HG02798 (cell line): Measurements from ENCODE around the gene CDHR3.

Experiments used
- ATAC-seq: cut with Tn5 transposase; IDR thresholded peaks from one replicate; pipeline ENCODE4 v1.9.1; 2021; ENCODE audit warnings: mild to moderate bottlenecking; ENCODE audit not compliant: unreplicated experiment, poor library complexity

The CDHR3 gene, protein sequence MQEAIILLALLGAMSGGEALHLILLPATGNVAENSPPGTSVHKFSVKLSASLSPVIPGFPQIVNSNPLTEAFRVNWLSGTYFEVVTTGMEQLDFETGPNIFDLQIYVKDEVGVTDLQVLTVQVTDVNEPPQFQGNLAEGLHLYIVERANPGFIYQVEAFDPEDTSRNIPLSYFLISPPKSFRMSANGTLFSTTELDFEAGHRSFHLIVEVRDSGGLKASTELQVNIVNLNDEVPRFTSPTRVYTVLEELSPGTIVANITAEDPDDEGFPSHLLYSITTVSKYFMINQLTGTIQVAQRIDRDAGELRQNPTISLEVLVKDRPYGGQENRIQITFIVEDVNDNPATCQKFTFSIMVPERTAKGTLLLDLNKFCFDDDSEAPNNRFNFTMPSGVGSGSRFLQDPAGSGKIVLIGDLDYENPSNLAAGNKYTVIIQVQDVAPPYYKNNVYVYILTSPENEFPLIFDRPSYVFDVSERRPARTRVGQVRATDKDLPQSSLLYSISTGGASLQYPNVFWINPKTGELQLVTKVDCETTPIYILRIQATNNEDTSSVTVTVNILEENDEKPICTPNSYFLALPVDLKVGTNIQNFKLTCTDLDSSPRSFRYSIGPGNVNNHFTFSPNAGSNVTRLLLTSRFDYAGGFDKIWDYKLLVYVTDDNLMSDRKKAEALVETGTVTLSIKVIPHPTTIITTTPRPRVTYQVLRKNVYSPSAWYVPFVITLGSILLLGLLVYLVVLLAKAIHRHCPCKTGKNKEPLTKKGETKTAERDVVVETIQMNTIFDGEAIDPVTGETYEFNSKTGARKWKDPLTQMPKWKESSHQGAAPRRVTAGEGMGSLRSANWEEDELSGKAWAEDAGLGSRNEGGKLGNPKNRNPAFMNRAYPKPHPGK

DNA sequence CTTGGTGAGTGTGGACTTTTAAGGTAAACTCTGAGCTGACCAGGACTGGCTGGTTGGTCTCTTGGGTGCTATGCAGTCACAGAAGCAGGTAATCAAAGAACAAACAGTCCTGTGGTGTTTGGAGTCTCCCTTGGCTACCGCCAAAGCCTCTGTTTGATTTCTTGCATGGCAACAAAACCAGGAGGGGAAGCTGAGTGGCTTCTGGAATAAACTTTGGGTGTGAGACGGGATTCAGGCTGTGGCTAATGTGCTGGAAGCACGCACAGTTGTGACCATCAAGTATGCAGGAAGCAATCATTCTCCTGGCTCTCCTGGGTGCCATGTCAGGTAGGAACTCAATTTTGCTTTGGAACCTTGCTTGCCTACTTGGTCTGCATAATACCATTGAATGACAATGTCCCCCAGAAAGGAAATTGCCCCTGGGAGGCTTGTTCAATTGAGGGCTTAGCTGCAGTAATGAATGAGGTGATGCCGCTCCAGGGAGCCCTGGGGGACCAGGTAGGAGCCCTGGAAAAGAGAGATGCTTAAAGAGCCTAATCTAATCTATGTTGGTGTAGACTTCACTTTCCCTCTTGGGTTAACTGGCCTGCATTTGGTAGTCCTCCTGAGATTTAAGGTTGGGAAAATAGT lies at the start of gene CDHR3:
TSS of gene CDHR3 (plus strand) at position 227 of the 630 bp plus-strand sequence. CDS start at position 282, 55 bp downstream.
- ATAC-seq: no peak

DNA sequence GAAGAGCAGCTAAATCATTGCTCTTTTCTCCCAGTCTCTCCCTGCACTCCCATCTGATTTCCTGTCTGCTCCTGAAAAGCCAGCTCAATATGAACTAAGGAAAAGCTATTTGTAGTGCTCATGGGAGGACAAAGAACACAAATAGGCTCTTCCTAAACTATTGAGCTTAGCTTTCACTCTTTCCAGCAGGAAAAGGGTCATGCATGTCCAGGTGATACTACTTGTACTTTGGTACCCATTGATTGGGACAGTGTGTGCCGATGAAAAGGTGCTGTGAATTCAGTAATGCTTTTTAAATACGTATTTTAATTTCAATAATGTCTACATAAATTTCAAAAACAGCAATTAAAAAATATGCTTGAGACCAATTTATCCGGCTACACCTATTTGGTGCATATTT lies 49.1 kb upstream of the CDHR3 start:
- ATAC-seq: no peak

DNA sequence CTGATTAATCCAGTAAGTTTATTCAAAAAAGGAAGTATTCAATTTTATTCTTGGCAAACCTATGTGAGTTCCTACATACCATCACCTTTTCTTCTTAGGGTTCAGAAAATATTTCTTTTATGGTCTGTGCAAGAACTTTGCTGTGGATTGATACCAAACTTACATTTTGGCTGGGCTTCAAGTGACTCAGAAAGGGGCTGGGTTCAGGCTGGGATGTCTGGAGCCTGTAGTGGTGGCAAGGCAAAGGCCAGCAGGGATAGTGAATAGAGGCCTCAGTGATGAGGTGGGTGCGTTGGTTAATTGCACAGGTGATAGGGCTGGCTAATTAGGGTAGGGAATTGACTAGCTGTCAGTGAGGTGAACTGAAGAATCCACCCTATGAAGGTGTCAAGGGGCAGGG lies 46.5 kb upstream of the CDHR3 start:
- no peak for ATAC-seq

DNA sequence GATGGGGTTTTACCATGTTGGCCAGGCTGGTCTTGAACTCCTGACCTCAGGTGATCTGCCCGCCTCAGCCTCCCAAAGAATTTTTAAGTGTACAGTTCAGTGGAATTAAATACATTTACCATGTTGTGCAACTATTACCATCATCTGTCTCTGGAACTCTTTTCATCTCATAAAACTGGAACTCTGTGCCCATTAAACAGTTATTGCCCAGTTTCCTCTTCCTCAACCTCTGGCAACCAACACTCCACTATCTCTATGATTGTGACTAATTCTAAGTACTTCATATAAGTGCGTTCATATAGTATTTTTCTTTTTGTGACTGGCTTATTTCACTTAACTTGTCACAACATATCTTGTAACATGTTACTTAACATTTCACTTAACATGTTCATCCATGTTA lies 45.4 kb upstream of the CDHR3 start:
- no peak for ATAC-seq

DNA sequence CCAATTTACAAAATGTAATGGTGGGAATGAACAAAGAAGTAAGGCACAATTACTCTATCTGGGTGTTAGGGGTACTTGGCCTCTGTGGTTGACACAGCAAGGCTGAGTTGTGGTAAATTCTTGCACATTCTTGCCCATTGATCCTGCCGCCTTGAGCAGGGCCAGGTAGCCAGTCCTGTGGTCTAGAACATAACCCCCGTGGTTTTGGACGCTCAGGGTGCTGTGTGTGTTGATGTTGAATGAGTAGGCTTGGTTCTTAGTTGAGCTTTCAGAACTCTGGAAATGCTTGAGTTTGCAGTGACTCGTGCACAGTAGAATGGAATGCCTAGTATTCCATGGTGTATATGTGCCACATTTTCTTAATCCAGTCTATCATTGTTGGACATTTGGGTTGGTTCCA lies 42.3 kb upstream of the CDHR3 start:
- ATAC-seq: no peak

DNA sequence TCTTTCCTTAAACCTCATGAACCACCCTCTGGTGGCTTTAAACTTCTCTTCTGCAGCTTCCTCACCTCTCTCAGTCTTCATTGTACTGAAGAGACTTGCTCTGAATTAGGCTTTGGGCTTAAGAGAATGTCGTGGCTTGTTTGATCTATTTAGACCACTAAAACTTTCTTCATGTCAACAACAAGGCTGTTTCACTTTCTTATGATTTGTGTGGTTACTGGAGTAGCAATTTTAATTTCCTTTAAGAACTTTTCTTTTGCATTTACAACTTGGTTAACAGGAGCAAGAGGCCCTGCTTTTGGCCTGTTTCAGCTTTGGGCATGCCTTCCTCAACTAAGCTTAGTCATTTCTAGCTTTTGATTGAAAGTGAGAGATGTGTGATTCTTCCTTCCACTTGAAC lies 38.1 kb upstream of the CDHR3 start:
- ATAC-seq: no peak

DNA sequence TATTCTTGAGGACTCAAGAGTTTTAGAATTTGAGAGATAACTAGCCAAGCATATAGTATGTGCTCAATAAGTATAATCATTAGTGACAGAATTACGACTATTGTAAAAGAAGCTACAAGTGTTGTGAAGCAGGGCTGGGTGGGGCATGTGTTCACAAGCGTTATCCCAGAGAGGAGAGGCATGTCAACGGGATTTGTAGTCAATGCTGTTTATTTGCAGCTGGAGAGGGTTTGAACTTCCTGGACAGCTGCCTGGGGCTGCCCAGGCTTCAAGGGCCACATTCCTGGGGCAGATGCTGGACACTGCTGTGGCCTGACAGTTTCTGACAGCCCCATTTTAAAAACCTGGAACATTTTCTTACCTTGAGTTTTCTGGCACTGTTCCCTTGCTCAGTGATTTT lies 36.9 kb upstream of the CDHR3 start:
- ATAC-seq: no peak

DNA sequence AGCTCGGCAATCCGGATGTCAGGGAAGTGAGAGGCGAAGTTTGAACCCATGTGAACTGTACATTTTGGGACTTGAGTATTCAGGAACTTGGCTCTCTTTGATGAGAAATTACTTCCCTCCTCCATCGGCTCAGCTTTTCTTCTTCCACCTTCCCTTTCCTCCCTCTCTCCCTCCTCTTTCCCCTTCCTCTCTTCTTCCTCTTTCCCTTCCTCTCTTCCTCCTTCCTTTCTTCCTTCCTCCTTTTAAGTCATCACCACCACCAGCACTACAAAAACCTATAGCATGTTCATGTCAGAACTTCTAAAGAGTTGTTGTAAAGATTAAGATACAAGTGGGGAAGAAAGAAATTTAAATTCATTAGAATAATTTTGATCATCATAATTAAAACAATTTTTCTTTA lies 31.9 kb upstream of the CDHR3 start:
- ATAC-seq: no peak

DNA sequence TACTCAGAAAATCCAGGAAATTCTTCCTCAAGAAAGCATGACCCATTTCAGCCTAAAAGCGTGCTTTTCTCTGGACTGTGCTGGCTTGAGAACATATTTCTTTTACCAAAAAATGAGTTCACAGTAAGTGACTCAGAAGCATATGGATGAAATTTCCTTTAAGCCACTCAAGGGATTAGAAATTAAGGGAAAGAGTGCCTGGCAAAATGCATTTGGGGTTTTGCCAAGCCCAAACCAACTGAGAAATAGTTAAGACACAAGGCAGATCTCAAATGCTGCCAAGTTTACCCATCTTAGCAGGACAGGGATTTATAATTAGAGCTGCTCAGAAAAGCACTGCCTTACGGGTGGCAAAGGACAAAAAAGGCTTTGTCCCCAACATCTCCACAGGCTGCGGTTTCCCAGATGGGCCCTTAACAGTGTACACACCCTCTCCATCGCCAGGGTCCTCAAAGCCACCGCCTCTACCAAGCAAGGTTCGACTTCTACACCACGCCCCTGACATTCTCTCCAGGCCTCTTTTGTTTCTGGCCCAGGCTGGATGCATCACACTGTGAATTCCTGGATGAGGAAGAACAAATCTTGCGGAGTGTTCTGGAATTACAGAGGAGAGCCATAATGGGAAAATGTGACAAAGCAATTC lies 30.1 kb upstream of the CDHR3 start:
- no peak for ATAC-seq

DNA sequence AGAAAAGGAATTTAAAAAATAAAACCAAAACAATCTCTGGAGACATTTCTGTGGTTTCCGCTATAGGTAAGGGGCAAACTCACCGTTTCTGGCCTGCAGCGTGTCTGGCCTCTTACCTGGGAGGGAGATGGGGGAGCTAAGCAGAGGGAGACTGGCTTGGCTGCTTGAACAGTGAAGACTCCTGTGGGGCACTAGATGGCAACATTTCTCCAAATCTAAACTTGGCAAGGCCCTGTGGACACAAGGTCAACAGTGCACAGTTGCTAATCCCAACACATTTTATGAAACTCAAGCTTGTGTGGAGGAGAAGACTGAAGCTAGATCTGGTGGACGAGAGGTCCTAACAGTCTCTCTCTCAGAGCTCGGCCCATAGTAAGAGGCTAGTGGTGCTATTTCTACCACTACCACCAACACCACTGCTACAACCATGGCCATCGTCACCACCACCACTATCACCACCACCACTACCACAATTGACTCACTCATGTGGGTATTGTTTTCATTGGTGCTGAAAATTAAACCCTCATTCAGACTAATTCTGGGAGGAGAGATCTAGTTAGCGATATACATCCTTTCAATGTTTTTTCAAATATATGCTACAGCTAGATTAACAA lies 28.4 kb upstream of the CDHR3 start:
- ATAC-seq: no peak

DNA sequence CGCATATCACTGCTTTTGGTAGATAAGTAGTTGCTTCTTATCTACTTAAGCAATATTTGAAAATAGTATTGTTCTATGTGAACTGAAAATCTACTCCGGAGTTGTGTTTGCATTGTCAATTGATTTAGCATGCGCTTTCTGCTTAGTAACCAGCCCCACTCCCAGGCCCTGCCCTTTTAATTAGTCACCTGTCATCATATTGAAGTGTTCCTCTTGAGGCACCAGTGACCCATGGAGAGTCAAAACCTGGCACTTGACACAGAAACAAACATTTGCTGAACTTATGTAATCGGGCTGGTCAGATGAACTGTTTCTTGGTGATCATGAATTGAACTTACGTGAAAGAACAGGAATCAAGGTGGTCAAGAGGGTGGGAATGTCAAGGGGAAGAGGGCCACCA lies 27.8 kb upstream of the CDHR3 start:
- ATAC-seq: no peak

DNA sequence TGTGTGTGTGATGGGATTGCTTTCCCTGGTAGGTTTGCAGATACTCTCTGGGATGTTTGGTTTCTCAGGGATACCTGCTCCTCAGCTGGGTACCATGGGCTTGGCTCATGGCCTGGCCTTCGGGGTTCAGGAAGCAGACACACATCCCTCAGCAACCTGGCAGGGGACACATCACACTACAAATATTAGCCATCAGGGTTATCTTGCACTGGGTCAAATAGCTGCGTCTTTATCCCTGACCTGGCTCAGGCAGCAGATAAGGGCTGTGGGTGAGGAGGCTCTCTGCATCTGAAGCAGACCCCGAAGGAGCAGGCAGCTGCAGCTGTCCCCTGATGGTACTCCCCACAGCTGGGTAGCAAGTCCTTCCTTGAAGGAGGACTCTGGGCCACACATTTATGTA lies 25.7 kb upstream of the CDHR3 start:
- ATAC-seq: no peak

DNA sequence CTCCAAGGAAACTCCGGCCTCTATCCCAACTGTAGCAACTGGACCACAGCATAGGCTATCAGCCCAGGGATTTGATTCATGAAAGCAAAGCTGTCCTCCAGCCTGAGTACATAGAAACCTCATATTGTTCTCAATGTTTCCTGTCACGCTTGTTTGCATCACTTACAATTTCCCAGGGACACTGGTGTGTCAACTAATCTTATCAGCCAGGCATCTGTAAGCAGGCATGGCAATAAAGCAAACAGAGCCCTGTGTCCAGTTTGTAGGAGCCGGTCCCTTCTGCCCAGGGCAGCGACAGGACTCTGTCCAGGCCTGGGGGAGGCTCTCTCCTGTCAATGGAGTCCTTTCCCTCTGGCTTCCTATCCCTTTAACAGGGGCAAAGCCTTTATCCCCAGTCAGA lies 23.0 kb upstream of the CDHR3 start:
- ATAC-seq: no peak

DNA sequence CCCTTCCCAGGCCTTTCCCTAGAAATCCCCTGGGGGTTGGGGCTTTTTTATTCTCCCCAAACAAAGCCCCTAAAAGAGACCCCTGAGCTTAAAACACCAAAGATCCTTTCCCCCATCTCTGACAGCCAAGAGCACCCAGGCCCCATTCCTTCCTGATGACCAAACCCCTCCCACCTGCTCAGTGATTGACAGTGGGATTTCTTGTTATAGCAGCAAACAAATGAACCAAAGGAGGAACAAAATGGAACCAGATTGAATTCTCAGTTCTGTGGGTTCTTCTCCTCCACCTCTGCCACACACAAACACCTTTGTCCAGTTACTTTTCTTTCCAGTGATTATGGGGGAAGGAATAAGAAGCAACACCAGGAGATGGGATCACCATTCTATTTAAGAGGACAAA lies 21.5 kb upstream of the CDHR3 start:
- ATAC-seq: no peak

DNA sequence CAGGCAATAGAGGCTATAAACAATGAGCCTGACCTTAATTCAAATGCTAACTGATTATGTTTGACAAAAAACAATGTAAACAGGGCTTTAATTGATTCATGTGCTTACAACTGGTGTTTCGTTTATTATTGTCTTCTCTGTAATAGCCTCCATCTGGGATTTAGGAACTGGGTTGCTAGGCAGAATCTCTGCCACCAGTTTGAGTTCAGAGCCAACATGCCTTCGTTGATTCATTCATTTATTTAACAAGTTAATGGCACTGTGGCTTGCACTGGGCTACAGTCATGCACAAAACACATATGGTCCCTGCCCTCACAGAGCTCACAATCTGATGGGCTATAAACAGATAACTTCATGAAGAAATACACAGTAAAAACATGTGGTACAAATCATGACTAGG lies 19.6 kb upstream of the CDHR3 start:
- ATAC-seq: no peak

DNA sequence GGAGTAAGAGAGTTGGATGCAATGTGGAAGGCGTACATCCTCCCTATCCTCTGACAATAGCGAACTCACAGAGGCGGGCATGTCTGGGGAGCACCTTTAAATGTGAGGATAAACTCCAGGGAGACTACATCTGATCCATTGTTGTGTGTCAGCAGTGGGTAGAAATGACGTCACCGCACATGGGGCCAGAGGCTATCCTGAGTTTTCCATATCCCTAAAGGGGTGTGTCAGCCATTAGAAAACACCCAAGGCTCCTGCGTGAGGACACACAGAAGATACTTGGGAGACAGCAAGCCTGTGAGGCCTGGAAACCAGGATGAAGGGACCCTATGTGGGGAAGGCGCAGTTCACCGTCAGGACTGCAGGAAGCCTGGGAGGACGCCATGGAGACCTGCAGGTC lies 17.2 kb upstream of the CDHR3 start:
- ATAC-seq: no peak

DNA sequence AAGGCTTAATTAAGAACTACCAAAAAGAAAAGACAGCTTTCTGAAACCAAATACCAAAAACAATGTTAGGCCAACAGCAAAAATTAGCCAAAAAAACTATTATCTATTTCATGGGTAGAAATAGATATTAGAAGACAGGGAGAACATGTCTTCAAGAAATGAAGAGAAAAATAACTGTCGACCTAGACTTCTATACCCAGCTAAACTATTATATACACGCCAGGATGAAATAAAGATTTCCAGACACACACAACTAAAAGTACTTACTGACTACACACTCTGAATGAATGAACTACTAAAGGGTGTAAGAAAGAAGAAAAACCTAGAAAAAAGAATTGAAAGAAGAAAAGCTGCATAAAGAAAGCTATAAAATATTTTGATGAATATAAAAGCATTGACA lies 11.5 kb upstream of the CDHR3 start:
- ATAC-seq: no peak

DNA sequence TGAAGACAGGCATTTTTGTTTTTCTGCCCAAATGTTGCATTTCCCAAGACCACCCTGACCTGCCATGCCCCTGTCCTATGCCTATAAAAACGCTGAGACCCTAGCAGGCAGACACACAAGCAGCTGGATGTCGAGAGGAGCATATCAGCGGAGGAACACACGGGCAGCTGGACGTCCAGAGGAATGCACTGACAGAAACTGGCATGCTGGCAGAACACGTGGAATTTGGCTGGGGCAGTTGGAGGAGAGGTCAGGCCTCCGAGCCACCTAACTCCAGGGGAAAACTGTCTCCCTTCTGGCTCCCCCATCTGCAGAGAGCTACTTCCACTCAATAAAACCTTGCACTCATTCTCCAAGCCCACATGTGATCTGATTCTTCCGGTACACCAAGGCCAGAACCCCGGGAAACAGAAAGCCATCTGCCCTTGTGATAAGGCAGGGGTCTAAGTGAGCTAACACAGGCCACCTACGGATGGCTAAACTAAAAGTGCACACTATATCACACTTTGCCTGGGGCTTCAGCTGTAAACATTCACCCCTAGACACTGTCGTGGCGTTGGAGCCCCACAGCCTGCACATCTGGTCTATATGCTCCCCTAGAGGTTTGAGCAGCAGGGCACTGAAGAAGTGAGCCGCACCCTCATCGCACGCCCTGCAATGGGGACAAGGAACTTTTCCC lies 10.0 kb upstream of the CDHR3 start:
- no peak for ATAC-seq

DNA sequence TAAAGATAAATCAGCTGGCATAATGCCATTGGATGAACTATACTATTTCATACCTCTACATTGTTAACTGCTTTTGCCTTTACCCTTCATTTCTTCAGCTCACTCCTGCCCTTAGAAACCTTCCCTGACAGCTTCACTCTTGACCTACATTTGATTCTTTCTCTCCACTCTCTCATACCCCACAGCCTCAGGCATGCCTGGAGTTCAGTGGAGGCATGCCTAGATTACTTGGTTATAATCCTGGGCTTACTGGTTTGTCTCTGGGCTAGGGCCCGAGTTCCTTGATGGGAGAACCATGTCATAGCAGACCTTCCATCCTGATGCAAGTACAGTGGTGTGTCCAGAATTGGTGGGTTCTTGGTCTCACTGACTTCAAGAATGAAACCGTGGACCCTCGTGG lies 8.4 kb upstream of the CDHR3 start:
- ATAC-seq: no peak
